Skeletal muscle tissue (tissue), 2 donors: Measurements from ENCODE around the gene NUAK2. TPM values are rescaled to one million over a fixed set of nuclear protein-coding genes. Genes with fewer than 3 reads are reported as not detected.

Source experiments
- small RNA-seq: library from RNA; depleted of rRNA; stranded (forward); fragments of <200 nt; gene quantifications from one replicate; pipeline ENCODE3, GENCODE V24; 2014
- total RNA-seq: library from RNA; depleted of rRNA; stranded (reverse); fragments of >200 nt; gene quantifications from one replicate; pipeline ENCODE4 v1.2.3, GENCODE V29; 2014

NUAK2 gene
- total RNA-seq, 1 donor from 2014 or later: 1.0 TPM

Small RNA genes within 50 kb of the gene (small RNA-seq; reads per million reads assigned to genes)
- gene SNRPGP10: not detected

Other genes starting within 250 kb of the NUAK2 start
- 0.52 TPM for gene TMEM81, start 237.3 kb downstream of the NUAK2 start, total RNA-seq
- gene RBBP5, start 199.8 kb downstream of the NUAK2 start, total RNA-seq: 12.5 TPM
- 10.4 TPM for gene DSTYK, start 110.0 kb downstream of the NUAK2 start, total RNA-seq
- 15.1 TPM for gene TMCC2, start 93.8 kb downstream of the NUAK2 start, total RNA-seq
- 0.52 TPM for gene KLHDC8A, start 35.2 kb upstream of the NUAK2 start, total RNA-seq
- not detected for gene LEMD1, start 100.3 kb upstream of the NUAK2 start, total RNA-seq
- gene BLACAT1, start 134.3 kb upstream of the NUAK2 start, total RNA-seq: not detected
- 3.7 TPM for gene CDK18, start 182.9 kb upstream of the NUAK2 start, total RNA-seq